Colon (tissue), 2 donors: ENCODE results near the gene YDJC.
"Not testable (repeated sequence)": the region's sequence is repeated elsewhere in the genome, so short reads cannot be mapped to it uniquely, and the experiment has no call there.

Experiments used
- FAIRE-seq: peaks from 2 replicates; lab custom pipeline; 2012; peaks lifted over from hg19 to GRCh38; lab: Jason Lieb, UNC
- donor health status: control.
- donor health status: control.

YDJC gene

GRCh38 chr22:21605887-21606564 lies 23.8 kb downstream of the YDJC start:
- no peak for FAIRE-seq

DNA sequence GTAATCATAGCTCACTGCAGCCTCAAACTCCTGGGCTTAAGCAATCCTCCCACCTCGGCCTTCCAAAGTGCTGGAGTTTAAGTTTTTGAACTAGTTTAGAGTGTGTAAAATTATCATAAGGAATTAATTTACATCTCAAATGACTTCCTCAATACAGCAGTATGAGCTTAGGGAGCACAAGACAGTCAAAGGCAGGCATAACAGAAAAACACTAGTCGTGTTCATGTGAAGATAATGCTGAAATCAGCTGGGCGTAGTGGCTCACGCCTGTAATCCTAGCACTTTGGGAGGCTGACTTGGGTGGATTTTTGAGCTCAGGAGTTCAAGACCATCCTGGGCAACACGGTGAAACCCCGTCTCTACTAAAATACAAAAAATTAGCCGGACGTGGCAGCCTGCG lies 25.8 kb downstream of the YDJC start:
- FAIRE-seq: no peak

DNA sequence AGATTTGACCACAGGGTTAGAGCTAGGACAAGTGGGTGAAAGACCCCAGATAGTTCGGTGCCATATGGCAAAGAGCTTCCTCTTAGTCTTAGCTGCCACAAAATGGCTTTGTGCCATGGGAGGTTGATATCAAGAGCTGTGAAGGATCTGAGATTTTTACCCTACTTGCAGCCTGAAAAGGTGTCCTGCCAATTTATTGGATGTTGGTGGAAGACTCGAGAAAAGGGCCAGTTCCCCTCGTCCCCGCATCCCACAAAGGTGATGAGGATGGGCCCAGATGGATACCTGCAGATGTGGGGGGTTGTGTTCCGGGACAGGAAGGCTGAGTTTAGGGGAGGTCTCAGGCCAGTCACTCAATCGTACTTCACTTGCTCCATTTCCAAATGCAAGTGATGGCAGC lies 27.2 kb downstream of the YDJC start:
- FAIRE-seq: no peak

GRCh38 chr22:21599053-21599893 lies 30.5 kb downstream of the YDJC start:
- FAIRE-seq: no peak

- FAIRE-seq: no peak
These were observed 31.5 kb downstream of the YDJC start for GRCh38 chr22:21598302-21598701.

DNA sequence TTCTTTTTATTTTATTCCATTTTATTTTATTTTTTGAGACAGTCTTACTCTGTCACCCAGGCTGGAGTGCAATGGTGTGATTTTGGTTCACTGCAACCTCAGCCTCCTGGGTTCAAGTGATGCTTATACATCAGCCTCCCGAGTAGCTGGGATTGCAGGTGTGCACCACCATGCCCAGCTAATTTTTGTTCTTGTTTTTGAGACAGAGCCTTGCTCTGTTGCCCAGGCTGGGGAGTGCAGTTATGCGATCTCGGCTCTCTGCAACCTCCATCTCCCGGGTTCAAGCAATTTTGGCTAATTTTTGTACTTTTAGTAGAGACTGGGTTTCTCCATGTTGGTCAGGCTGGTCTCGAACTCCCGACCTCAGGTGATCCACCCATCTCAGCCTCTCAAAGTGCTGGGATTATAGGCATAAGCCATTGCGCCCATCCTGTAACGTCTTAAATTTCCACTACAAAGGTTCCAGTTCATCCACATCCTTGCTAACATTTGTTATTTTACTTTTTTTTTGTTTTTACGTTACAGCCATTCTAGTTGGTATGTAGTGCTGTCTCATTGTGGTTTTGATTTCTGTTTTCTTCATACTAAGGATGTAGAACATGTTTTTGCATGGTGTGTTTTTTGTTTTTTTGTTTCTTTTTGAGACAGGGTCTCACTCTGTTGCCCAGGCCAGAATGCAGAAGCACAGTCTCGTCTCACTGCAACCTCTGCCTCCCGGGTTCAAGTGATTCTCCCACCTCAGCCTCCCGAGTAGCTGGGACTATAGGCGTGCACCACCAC lies 33.3 kb downstream of the YDJC start:
- FAIRE-seq: not testable (repeated sequence)

DNA sequence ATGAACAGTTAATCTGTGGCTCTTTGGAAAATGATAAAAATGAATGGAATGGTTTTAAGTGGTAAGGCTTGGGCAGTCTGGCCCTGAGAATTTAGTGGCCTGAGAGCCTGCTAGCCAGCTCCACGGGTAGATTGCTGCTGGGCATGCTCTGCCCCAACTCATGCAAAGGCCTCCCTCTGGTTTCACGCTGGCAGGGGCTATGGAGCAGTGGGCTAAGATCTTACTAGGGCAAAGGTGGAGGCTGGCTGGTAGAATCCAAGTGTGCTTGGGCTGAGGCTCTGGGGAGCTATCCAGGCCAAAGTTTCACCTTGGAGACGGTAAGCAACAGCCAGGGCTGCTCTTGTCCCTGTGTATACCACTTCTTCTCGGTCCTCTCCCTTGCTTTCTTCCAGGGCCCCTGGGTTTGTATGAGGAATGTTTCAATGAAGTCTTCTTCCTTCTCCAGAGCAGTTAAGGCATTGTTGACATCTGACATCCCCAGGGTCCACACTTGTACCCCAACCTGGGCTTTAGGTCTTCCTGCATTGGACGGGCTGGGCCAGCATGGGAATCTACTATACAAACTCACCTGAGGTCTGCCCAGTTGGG lies 34.9 kb downstream of the YDJC start:
- no peak for FAIRE-seq

GRCh38 chr22:21593406-21594232 lies 36.2 kb downstream of the YDJC start:
- no peak for FAIRE-seq

DNA sequence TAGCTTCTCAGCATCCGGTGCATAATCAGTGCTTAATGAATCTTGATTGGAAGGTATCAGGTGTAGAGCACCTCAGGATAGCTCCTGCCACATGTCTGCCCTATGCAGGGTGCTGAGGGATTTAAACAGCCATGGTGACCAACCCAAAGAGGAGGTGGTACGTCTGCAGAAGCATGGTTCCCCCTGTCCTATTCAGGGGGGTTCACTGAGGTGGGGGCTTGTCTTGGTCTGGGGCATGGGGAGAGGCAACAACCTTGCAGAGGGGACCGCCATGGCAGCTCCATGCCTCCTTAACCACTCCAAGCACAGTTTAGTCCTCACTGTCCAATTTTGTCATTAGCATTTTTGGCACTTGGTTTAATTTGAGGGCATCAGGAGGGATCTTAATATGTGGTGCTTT lies 37.4 kb downstream of the YDJC start:
- FAIRE-seq: no peak

DNA sequence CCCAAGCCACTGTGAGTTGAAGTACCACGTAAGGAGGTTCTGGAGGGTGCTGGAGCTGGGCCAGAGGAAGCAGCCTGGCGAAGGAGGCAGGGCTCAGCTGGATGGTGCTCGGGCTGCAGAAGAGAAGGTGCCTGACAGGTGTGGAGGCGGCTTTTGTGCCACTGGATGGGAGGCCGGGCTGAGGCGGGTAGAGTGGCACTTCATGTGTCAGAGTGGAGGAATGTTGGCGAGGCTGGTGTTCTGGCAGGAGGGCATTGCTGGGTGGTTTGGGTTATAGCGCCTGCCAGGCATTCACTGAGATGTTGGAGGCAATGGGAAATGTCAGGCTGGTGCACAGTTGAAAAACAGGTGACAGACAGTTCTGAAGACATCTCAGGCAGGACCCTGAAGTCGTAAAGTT lies 38.1 kb downstream of the YDJC start:
- FAIRE-seq: no peak

DNA sequence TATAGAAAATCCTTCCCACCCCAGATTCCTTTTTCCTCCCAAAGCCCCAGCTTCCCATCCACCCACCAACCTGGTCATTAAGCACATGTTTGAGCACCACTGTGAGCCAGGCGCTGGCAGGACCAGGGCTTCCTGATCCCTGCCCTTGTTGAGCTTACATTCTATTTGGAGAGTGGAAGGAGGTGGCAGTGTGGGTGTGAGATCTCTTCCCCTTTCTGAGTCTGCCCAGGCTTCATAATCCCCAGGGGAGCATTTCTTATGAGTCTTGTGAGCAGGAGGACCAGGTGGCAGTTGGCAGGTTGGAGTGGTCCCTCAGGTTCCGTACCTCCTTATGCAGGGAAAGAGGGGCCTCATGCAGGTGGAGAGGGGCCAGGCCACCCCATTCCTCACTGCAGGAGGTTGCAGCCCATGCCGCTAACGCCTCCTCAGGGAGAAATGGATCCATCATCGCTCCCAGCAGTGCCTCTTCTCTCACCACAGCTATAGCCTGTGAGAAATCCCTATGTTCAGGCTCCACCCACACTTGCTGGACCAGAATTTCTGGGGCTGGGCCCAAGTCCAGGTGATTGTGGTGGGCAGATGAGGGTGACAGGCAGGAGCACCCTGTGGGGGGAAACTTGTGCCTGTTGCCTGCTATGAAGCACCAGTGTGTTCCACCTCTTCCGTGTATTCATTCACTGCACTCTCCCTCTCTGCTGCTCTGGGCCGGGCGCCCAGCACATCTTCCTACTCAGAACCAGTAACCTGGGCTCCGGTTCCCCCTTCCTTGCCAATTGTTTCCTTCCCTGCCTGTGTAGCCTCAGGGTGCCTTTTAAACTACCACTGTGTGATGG lies 38.8 kb downstream of the YDJC start:
- FAIRE-seq: no peak

- no peak for FAIRE-seq
These were observed 40.4 kb downstream of the YDJC start for GRCh38 chr22:21589396-21589795.

- no peak for FAIRE-seq
These were observed 41.8 kb downstream of the YDJC start for GRCh38 chr22:21587803-21588611.

DNA sequence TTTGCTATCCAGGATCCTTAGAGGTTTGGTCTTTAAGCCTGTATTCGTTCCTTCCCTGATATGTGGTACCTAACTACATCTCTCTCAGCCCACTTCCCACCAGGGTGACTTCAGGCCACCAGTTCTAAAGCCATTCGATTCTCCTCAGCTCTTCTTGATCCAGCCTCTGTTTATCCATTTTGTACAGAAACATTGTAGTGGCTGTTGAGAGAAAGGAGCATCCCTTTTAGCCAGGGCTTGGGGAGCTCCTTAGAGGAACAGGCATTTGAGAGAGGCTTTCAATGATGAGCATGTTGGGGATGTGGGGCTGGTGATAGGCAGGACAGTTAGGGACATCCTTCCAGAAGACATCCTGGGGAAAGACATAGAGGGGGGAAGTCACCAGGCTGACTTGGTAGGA lies 44.4 kb downstream of the YDJC start:
- no peak for FAIRE-seq

- FAIRE-seq: no peak
These were observed 46.8 kb downstream of the YDJC start for GRCh38 chr22:21582801-21583740.

DNA sequence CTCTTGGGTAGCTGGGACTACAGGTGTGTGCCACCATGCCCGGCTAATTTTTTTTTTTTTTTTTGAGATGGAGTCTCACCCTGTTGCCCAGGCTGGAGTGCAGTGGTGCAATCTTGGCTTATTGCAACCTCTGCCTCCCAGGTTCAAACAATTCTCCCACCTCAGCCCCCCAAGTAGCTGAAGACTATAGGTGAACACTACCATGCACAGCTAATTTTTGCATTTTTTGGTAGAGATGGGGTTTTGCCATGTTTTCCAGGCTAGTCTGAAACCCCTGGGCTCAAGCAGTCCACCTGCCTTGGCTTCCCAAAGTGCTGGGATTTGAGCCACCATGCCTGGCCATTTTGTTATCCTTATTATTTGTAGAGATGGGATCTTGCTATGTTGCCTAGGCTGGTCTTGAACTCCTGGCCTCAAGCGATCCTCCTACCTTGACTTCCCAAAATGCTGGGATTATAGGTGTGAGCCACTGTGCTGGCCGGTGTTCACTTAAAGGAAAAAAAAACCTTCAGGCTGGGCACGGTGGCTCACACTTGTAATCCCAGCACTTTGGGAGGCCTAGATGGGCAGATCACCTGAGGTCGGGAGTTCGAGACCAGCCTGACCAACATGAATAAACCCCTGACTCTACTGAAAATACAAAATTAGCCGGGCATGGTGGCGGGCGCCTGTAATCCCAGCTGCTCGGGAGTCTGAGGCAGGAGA lies 48.7 kb downstream of the YDJC start:
- FAIRE-seq: not testable (repeated sequence)

DNA sequence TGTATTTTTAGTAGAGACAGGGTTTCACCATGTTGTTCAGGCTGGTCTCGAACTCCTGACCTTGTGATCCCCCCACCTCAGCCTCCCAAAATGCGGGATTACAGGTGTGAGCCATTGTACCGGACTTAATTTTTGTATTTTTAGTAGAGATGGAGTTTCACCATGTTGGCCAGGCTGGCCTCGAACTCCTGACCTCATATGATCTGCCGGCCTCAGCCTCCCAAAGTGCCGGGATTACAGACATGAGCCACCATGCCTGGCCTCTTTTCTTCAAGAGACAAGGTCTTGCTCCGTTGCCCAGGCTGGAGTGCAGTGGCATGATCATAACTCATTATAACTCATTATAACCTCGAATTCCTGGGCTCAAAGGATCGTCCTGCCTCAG lies 49.2 kb downstream of the YDJC start:
- not testable (repeated sequence) for FAIRE-seq

GRCh38 chr22:21579474-21579851 lies 50.4 kb downstream of the YDJC start:
- no peak for FAIRE-seq
